ENCODE measurements around the gene SLC4A5.

DNA sequence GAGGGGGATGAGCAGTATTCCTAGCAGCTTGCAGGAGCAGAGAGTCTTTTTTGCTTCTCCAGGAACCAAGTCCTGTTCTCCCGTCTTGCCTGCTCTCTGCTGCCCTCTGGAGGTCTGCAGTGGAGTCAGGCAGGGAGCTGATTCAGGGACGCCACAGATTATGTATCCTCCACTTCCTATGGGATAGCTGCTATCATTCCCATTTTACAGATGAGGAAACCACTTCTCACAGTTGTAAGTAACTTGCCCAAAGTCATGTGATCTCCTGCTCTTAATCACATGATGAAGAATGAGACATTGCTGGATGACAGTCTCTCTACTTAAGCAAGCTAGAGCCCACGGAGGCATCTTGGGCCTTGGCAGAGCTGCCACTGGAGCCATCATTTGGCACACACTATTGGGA, 8.3 kb downstream of the SLC4A5 start:
- TF ChIP-seq TCF12 (IDR thresholded peaks at IDR 0.05) (no peak), RFX5 (IDR thresholded peaks at IDR 0.05; ENCODE audit: low read length) (no peak), YY1 (IDR thresholded peaks at IDR 0.05; ENCODE audit: low read depth) (no peak), SIN3A (IDR thresholded peaks at IDR 0.05; ENCODE audit: borderline replicate concordance, low read depth, low read length) (no peak), MEF2A (IDR thresholded peaks at IDR 0.05; ENCODE audit: borderline replicate concordance, low read depth) (no peak)
- TF ChIP-seq, protein P1, sequence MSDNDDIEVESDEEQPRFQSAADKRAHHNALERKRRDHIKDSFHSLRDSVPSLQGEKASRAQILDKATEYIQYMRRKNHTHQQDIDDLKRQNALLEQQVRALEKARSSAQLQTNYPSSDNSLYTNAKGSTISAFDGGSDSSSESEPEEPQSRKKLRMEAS (IDR thresholded peaks at IDR 0.05; ENCODE audit: low read depth): no peak
- TF ChIP-seq, protein P2, sequence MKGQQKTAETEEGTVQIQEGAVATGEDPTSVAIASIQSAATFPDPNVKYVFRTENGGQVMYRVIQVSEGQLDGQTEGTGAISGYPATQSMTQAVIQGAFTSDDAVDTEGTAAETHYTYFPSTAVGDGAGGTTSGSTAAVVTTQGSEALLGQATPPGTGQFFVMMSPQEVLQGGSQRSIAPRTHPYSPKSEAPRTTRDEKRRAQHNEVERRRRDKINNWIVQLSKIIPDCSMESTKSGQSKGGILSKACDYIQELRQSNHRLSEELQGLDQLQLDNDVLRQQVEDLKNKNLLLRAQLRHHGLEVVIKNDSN (IDR thresholded peaks at IDR 0.05; ENCODE audit: borderline replicate concordance, low read depth): no peak
